H1 (cell line): ENCODE data around the gene GZMM. TPM values are rescaled to one million over a fixed set of nuclear protein-coding genes. Genes with fewer than 3 reads are reported as not detected.

Experiments
- CTCF ChIA-PET: fragments of 300-600 bp; sonication (Branson Sonifier 250); formaldehyde crosslinking; loops from one replicate; lab custom pipeline; 2021; ENCODE audit not compliant: partially characterized antibody; lab: Charles Lee
- POLR2A ChIA-PET: fragments of 300-600 bp; sonication (Branson Sonifier 250); formaldehyde crosslinking; loops from one replicate; lab custom pipeline; 2021; ENCODE audit warnings: inconsistent platforms; ENCODE audit not compliant: partially characterized antibody; lab: Charles Lee
- DNase-seq, 2 experiments: peaks; one replicate each; pipeline versions ENCODE4 v3.0.0 to v3.0.0-alpha.2; 2010 to 2022; ENCODE audit warnings: low spot score in 2 of 2, low read depth in 1 of 2, mixed read lengths in 1 of 2
- FAIRE-seq: peaks from 2 replicates; lab custom pipeline; 2011; peaks lifted over from hg19 to GRCh38; lab: Jason Lieb, UNC
- H2AFZ ChIP-seq: 2 replicates; pipeline ENCODE4 v1.8.1; 2012; ENCODE audit warnings: low read length, inconsistent platforms
- H2AK5ac ChIP-seq: 2 replicates; pipeline ENCODE4 v1.6.1; 2013; ENCODE audit warnings: low read depth, low read length
- H2BK120ac ChIP-seq: replicated peaks from 2 replicates; pipeline ENCODE3; 2013; ENCODE audit warnings: low read depth, low read length, inconsistent platforms
- H2BK12ac ChIP-seq: 2 replicates; pipeline ENCODE4 v1.6.1; 2013; ENCODE audit warnings: low read depth, low read length
- H2BK15ac ChIP-seq: 2 replicates; pipeline ENCODE4 v1.6.1; 2013; ENCODE audit warnings: low read length
- H2BK20ac ChIP-seq: 2 replicates; pipeline ENCODE4 v1.6.1; 2013; ENCODE audit warnings: low read length
- H2BK5ac ChIP-seq: 2 replicates; pipeline ENCODE4 v1.6.1; 2013; ENCODE audit warnings: low read depth, low read length
- H3K14ac ChIP-seq: 2 replicates; pipeline ENCODE4 v1.6.1; 2013; ENCODE audit warnings: inconsistent platforms; ENCODE audit not compliant: insufficient read length
- H3K18ac ChIP-seq: 2 replicates; pipeline ENCODE4 v1.6.1; 2013; ENCODE audit warnings: low read length; ENCODE audit errors: extremely low read depth
- H3K23ac ChIP-seq: 2 replicates; pipeline ENCODE4 v1.6.1; 2013; ENCODE audit warnings: inconsistent platforms; ENCODE audit not compliant: insufficient read length
- H3K23me2 ChIP-seq: 2 replicates; pipeline ENCODE4 v1.6.1; 2013; ENCODE audit warnings: low read depth, low read length
- H3K27ac ChIP-seq: 2 replicates; pipeline ENCODE4 v1.6.1; 2011; ENCODE audit warnings: low read depth, low read length, inconsistent platforms
- H3K27me3 ChIP-seq, 4 experiments: replicated peaks in 1 of 4; 1 replicate in 1 of 4; 2 replicates in 3 of 4; pipeline versions ENCODE4 v1.6.1 to v1.8.1; 2011 to 2013; ENCODE audit warnings: low read length in 3 of 4, mild to moderate bottlenecking in 3 of 4, inconsistent platforms in 2 of 4, mixed read lengths in 2 of 4, moderate library complexity in 1 of 4; ENCODE audit not compliant: control insufficient read depth in 3 of 4, insufficient read depth in 3 of 4; ENCODE audit errors: extremely low read depth in 1 of 4
- H3K36me3 ChIP-seq, 4 experiments: 2 replicates each; pipeline versions ENCODE4 v1.6.1 to v1.8.1; 2011 to 2013; ENCODE audit warnings: mild to moderate bottlenecking in 4 of 4, low read length in 3 of 4, moderate library complexity in 2 of 4, control low read depth in 1 of 4, inconsistent platforms in 1 of 4; ENCODE audit not compliant: insufficient read depth in 4 of 4, control insufficient read depth in 2 of 4
- H3K4ac ChIP-seq: replicated peaks from 2 replicates; pipeline ENCODE3; 2013; ENCODE audit warnings: low read length, low read depth, mixed read lengths, inconsistent platforms; ENCODE audit not compliant: insufficient read length
- H3K4me1 ChIP-seq, 4 experiments: replicated peaks in 1 of 4; 1 replicate in 1 of 4; 2 replicates in 3 of 4; pipeline versions ENCODE4 v1.6.1 to v1.8.1; 2011 to 2013; ENCODE audit warnings: low read length in 3 of 4, inconsistent platforms in 2 of 4, mixed read lengths in 1 of 4; ENCODE audit not compliant: insufficient read depth in 4 of 4, control insufficient read depth in 3 of 4
- H3K4me2 ChIP-seq, 2 experiments: 2 replicates each; pipeline versions ENCODE4 v1.6.1 to v1.8.1; 2011 to 2013; ENCODE audit warnings: low read depth in 2 of 2, low read length in 2 of 2, control low read depth in 1 of 2, inconsistent platforms in 1 of 2, mild to moderate bottlenecking in 1 of 2; ENCODE audit not compliant: insufficient read depth in 1 of 2
- H3K4me3 ChIP-seq, 4 experiments: fragments of 200-600, 300-600 bp in 1 of 4; sonication (generic), shearing (Covaris generic), sonication (Bioruptor Twin) in 1 of 4; 2 replicates each; pipeline versions ENCODE4 v1.5.1 to v1.8.1; 2011 to 2016; ENCODE audit warnings: low read length in 4 of 4, low read depth in 3 of 4, control low read depth in 2 of 4, inconsistent platforms in 2 of 4, mild to moderate bottlenecking in 2 of 4, mixed read lengths in 1 of 4, moderate library complexity in 1 of 4; ENCODE audit not compliant: insufficient read depth in 2 of 4; ENCODE audit errors: extremely low read depth in 1 of 4
- H3K56ac ChIP-seq: replicated peaks from 2 replicates; pipeline ENCODE3; 2013; ENCODE audit warnings: low read depth, mild to moderate bottlenecking, mixed read lengths, low read length, inconsistent platforms; ENCODE audit not compliant: insufficient read length
- H3K79me1 ChIP-seq: 2 replicates; pipeline ENCODE4 v1.6.1; 2013; ENCODE audit warnings: low read depth, low read length, control low read depth
- H3K79me2 ChIP-seq, 2 experiments: 2 replicates each; pipeline versions ENCODE4 v1.6.1 to v1.8.1; 2012 to 2013; ENCODE audit warnings: low read length in 2 of 2, mild to moderate bottlenecking in 2 of 2, inconsistent platforms in 1 of 2; ENCODE audit not compliant: insufficient read depth in 2 of 2, control insufficient read depth in 1 of 2
- H3K9ac ChIP-seq, 4 experiments: replicated peaks in 1 of 4; 1 replicate in 1 of 4; 2 replicates in 3 of 4; pipeline versions ENCODE4 v1.6.1 to v1.8.1; 2011 to 2013; ENCODE audit warnings: low read depth in 3 of 4, low read length in 3 of 4, control low read depth in 2 of 4, mild to moderate bottlenecking in 2 of 4, moderate library complexity in 2 of 4, inconsistent platforms in 1 of 4; ENCODE audit errors: extremely low read depth in 1 of 4
- H3K9me3 ChIP-seq, 2 experiments: 2 replicates each; pipeline versions ENCODE4 v1.6.1 to v1.8.1; 2012 to 2013; ENCODE audit warnings: mild to moderate bottlenecking in 2 of 2, moderate library complexity in 2 of 2, control low read depth in 1 of 2, inconsistent platforms in 1 of 2, low read depth in 1 of 2, low read length in 1 of 2, mixed read lengths in 1 of 2; ENCODE audit not compliant: insufficient read depth in 2 of 2
- H4K20me1 ChIP-seq, 2 experiments: replicated peaks in 1 of 2; 2 replicates each; pipeline versions ENCODE3 to v1.8.1; 2011 to 2013; ENCODE audit warnings: inconsistent platforms in 2 of 2, low read length in 2 of 2, mild to moderate bottlenecking in 1 of 2; ENCODE audit not compliant: insufficient read depth in 2 of 2, control insufficient read depth in 1 of 2
- H4K5ac ChIP-seq: 2 replicates; pipeline ENCODE4 v1.6.1; 2013; ENCODE audit warnings: low read length, low read depth, mixed read lengths, inconsistent platforms; ENCODE audit not compliant: insufficient read length
- H4K8ac ChIP-seq: 2 replicates; pipeline ENCODE4 v1.8.0; 2013; ENCODE audit warnings: mild to moderate bottlenecking, moderate library complexity, low read length, inconsistent platforms; ENCODE audit not compliant: insufficient read depth; ENCODE audit errors: extremely low read depth
- H4K91ac ChIP-seq: replicated peaks from 2 replicates; pipeline ENCODE3; 2013; ENCODE audit warnings: low read length, mixed read lengths, inconsistent platforms; ENCODE audit not compliant: insufficient read length
- HDAC2 ChIP-seq, 2 experiments: fragments of 300-600 bp in 1 of 2; sonication (generic) in 1 of 2; IDR thresholded peaks; 2 replicates each; pipeline ENCODE4 v1.6.1; 2011 to 2012; ENCODE audit warnings: low read depth in 2 of 2, low read length in 2 of 2, mild to moderate bottlenecking in 2 of 2, moderate library complexity in 2 of 2, borderline replicate concordance in 1 of 2, inconsistent platforms in 1 of 2
- JUN ChIP-seq: IDR thresholded peaks from 2 replicates; pipeline ENCODE4 v1.6.1; 2011; ENCODE audit warnings: low read depth, mild to moderate bottlenecking, improper control_type of control experiment, low read length
- SIN3A ChIP-seq, 2 experiments: IDR thresholded peaks in 1 of 2; conservative IDR thresholded peaks in 1 of 2; 2 replicates each; pipeline ENCODE4 v1.6.1; 2011 to 2012; ENCODE audit warnings: low read length in 2 of 2, improper control_type of control experiment in 1 of 2, low read depth in 1 of 2, mild to moderate bottlenecking in 1 of 2
- SP1 ChIP-seq: IDR thresholded peaks from 2 replicates; pipeline ENCODE4 v1.6.1; 2011; ENCODE audit warnings: low read depth, low read length
- SUZ12 ChIP-seq: fragments of 200-600 bp; sonication (generic); IDR thresholded peaks from 2 replicates; pipeline ENCODE4 v1.6.1; 2012; ENCODE audit warnings: mild to moderate bottlenecking, inconsistent platforms, low read length, moderate library complexity, mixed read lengths
- TCF12 ChIP-seq: IDR thresholded peaks from 2 replicates; pipeline ENCODE4 v1.6.1; 2011; ENCODE audit warnings: low read depth, mild to moderate bottlenecking, low read length
- WGBS, 2 experiments: shearing (Covaris generic) in 1 of 2; methylation state at CpG; one replicate each; pipeline versions ENCODE4 v1.1.6 to v1.1.7; 2013 to 2015; ENCODE audit warnings: low lambda C conversion rate in 2 of 2, mixed read lengths in 2 of 2, inconsistent platforms in 1 of 2, low coverage in 1 of 2, missing lambda C conversion rate in 1 of 2; ENCODE audit not compliant: insufficient replicate concordance in 2 of 2, insufficient coverage in 1 of 2, insufficient read length in 1 of 2; ENCODE audit errors: extremely low coverage in 1 of 2, missing lambda C conversion rate in 1 of 2; 5-methylcytosine and 5-hydroxymethylcytosine counted together
- polyA plus RNA-seq, 7 experiments: library from polyadenylated mRNA; depleted of rRNA in 3 of 7; stranded (reverse) in 5 of 7; unstranded in 2 of 7; fragments of >200 nt in 5 of 7; fragments of 200-250 nt in 2 of 7; gene quantifications; 1 replicate in 5 of 7; 2 replicates in 1 of 7; 4 replicates in 1 of 7; pipeline versions ENCODE4 v1.2.1 to v1.2.3, GENCODE V29; 2011 to 2013; ENCODE audit warnings: missing spikeins in 2 of 7, mixed read lengths in 2 of 7
- total RNA-seq: library from RNA; stranded (reverse); fragmentation: NEBNext Ultra II Directional; extraction: Animal tissue kit (Norgen Biotek cat#: 25700); gene quantifications from 2 replicates; pipeline ENCODE4 v1.2.1, GENCODE V29; 2021
- TF ChIP-seq, protein P1 (sequence below): IDR thresholded peaks from 2 replicates; pipeline ENCODE4 v1.6.1; 2012; ENCODE audit warnings: inconsistent platforms
- TF ChIP-seq, protein P2 (sequence below), 3 experiments: IDR thresholded peaks; 1 replicate in 2 of 3; 2 replicates in 1 of 3; pipeline versions ENCODE4 v1.5.1 to v1.6.1; 2011; ENCODE audit warnings: low read length in 3 of 3, mild to moderate bottlenecking in 3 of 3, inconsistent platforms in 2 of 3, low read depth in 1 of 3, moderate library complexity in 1 of 3; ENCODE audit not compliant: insufficient read depth in 1 of 3; ENCODE audit errors: control extremely low read depth in 1 of 3

The GZMM gene
- total and polyA plus RNA-seq, 2 of the 8 experiments (the other 6 are each of a cell fraction or from before 2014, with no cell fraction given) = 0.09 to 0.32 TPM

DNA sequence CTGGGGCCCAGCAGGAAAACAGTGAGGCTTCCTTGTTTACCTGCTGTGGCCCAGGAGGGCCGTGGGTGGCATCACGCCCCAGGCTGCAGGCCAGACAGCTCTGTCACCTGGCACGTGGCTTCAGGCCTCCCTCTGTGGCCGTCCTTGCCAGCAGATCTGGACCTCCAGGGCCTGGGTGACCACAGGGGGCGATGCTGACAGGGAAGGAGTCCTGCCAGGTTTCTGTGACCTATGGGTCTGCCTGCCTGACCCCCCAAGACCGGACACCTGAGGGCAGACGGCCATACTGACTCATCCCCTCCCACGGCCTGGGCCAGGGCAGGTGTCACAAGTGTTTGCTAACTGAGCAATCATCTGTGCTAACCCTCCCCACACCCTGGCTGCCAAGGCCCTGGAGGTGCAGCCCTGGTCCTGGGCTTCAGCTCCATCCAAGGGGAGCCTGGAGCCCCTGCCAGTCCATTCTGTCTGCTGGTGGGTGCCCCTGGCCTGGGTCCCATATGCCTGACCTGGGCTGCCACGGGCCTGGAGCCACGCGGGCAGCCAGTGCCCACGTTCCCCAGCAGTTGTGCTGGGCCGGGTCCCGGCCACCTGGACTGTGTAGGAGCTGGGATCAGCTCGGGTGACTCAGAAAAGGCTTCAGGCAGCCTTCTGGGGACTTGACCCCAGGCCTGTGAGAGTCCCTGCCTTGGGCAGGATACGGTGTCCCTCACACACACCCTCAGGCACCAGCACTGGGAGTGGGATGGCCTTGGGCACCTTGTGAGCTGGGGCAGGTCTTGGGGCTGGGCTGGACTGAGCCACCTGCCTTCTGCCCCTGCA is 8.6 kb upstream of the GZMM start:
- Histone ChIP-seq H3K9me3 (no peaks in the 10 kb centered on the region), H3K4ac (no peak overlapping the region), H4K5ac (no peak overlapping the region), H4K91ac (no peak overlapping the region), H3K18ac (no peak overlapping the region), H3K9ac (peak overlapping the region in 1 of 4 experiments; percentile 45; a peak in 1 of 7 replicates), H3K79me2 (peaks cover 0 to 40% of the 10 kb centered on the region in 2 experiments; a peak in 2 of 4 replicates), H3K4me3 (no peak overlapping the region), H4K20me1 (peaks cover 22 to 34% of the 10 kb centered on the region in 2 experiments), H2AK5ac (no peak overlapping the region), H3K14ac (no peak overlapping the region), H3K4me1 (peaks cover 0 to 10% (median 8%) of the 10 kb centered on the region in 4 experiments; a peak in 6 of 7 replicates), H3K27me3 (no peaks in the 10 kb centered on the region), H2BK5ac (no peak overlapping the region), H3K79me1 (peaks cover 24% of the 10 kb centered on the region), H2BK12ac (no peak overlapping the region), H2AFZ (no peak overlapping the region), H3K56ac (no peak overlapping the region), H3K36me3 (peaks cover 8 to 32% (median 21%) of the 10 kb centered on the region in 4 experiments; a peak in 6 of 8 replicates), H2BK120ac (no peak overlapping the region), H4K8ac (no peak overlapping the region; the same call in 1 of the 2 replicates), H3K23ac (no peak overlapping the region), H3K23me2 (peaks cover 5% of the 10 kb centered on the region; the same call in 1 of the 2 replicates), H2BK15ac (no peak overlapping the region), H2BK20ac (no peak overlapping the region), H3K4me2 (no peak overlapping the region), H3K27ac (peak overlapping the region; percentile 45; the same call in 1 of the 2 replicates)
- DNase-seq = no peak
- WGBS, 2 experiments = 84% methylated on average over 16 of the region's 16 CpGs; no CpG with 5 or more reads in 1 of the 2 experiments
- no peak for FAIRE-seq
- POLR2A ChIA-PET = interaction anchor here (0.9 kb wide), 1 partner anchor 9 kb away, joined by 3 read pairs; the partner anchor contains the start of gene GZMM
- CTCF ChIA-PET = no interaction called here
- TF ChIP-seq, protein P1, sequence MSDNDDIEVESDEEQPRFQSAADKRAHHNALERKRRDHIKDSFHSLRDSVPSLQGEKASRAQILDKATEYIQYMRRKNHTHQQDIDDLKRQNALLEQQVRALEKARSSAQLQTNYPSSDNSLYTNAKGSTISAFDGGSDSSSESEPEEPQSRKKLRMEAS = no peak
- TF ChIP-seq TCF12 (no peak), SUZ12 (no peak), SP1 (no peak), HDAC2 (IDR thresholded peaks at IDR 0.05; ENCODE audit: borderline replicate concordance in 1 of 2, low read depth in 2 of 2, low read length in 2 of 2) (no peak), JUN (no peak), SIN3A (conservative IDR thresholded peaks at IDR 0.05 in 1 of 2, IDR thresholded peaks at IDR 0.05 in 1 of 2; ENCODE audit: low read depth in 1 of 2, low read length in 2 of 2) (no peak)
- TF ChIP-seq, protein P2, sequence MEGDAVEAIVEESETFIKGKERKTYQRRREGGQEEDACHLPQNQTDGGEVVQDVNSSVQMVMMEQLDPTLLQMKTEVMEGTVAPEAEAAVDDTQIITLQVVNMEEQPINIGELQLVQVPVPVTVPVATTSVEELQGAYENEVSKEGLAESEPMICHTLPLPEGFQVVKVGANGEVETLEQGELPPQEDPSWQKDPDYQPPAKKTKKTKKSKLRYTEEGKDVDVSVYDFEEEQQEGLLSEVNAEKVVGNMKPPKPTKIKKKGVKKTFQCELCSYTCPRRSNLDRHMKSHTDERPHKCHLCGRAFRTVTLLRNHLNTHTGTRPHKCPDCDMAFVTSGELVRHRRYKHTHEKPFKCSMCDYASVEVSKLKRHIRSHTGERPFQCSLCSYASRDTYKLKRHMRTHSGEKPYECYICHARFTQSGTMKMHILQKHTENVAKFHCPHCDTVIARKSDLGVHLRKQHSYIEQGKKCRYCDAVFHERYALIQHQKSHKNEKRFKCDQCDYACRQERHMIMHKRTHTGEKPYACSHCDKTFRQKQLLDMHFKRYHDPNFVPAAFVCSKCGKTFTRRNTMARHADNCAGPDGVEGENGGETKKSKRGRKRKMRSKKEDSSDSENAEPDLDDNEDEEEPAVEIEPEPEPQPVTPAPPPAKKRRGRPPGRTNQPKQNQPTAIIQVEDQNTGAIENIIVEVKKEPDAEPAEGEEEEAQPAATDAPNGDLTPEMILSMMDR (IDR thresholded peaks at IDR 0.05; ENCODE audit: control extremely low read depth in 1 of 3, insufficient read depth in 1 of 3, low read depth in 1 of 3, low read length in 3 of 3) = no peak
